Fibroblast of lung (primary cell): Measurements from ENCODE around the gene TIGD1. TPM values are rescaled to one million over a fixed set of nuclear protein-coding genes. Genes with fewer than 3 reads are reported as not detected.

Experiments used
- DNase-seq, 2 donors: peaks; one replicate each; pipeline versions ENCODE4 v3.0.0 to v3.0.0-alpha.2; 2010; ENCODE audit warnings: low read depth in 2 of 2
- H2AFZ ChIP-seq: 2 replicates; pipeline ENCODE4 v1.5.1; 2012; ENCODE audit warnings: low read length, control low read depth, inconsistent platforms
- H3K27ac ChIP-seq: 2 replicates; pipeline ENCODE4 v1.5.1; 2011; ENCODE audit warnings: low read length, control low read depth; ENCODE audit not compliant: insufficient read depth
- H3K27me3 ChIP-seq: 2 replicates; pipeline ENCODE4 v1.5.1; 2011; ENCODE audit warnings: mild to moderate bottlenecking, low read length; ENCODE audit not compliant: control insufficient read depth, insufficient read depth
- H3K36me3 ChIP-seq: 2 replicates; pipeline ENCODE4 v1.5.1; 2011; ENCODE audit warnings: low read length; ENCODE audit not compliant: control insufficient read depth, insufficient read depth
- H3K4me1 ChIP-seq: 2 replicates; pipeline ENCODE4 v1.5.1; 2011; ENCODE audit warnings: low read length; ENCODE audit not compliant: control insufficient read depth, insufficient read depth; ENCODE audit errors: extremely low read depth
- H3K4me2 ChIP-seq: 2 replicates; pipeline ENCODE4 v1.5.1; 2011; ENCODE audit warnings: low read length, control low read depth; ENCODE audit not compliant: insufficient read depth; ENCODE audit errors: extremely low read depth
- H3K4me3 ChIP-seq, 4 experiments: fragments of 200-600 bp in 1 of 4; sonication (generic) in 1 of 4; replicated peaks in 1 of 4; 2 replicates each; pipeline ENCODE4 v1.5.1; 2011 to 2016; ENCODE audit warnings: low read length in 4 of 4, low read depth in 3 of 4, mild to moderate bottlenecking in 3 of 4, control low read depth in 2 of 4, inconsistent platforms in 1 of 4, mixed read lengths in 1 of 4; ENCODE audit not compliant: insufficient read depth in 1 of 4; ENCODE audit errors: control extremely low read depth in 1 of 4
- H3K79me2 ChIP-seq: 2 replicates; pipeline ENCODE4 v1.5.1; 2012; ENCODE audit warnings: mild to moderate bottlenecking, low read length, inconsistent platforms; ENCODE audit not compliant: control insufficient read depth, insufficient read depth
- H3K9ac ChIP-seq: 2 replicates; pipeline ENCODE4 v1.5.1; 2011; ENCODE audit warnings: mild to moderate bottlenecking, low read length, control low read depth; ENCODE audit not compliant: insufficient read depth
- H3K9me3 ChIP-seq: 2 replicates; pipeline ENCODE4 v1.5.1; 2012; ENCODE audit warnings: low read depth, low read length; ENCODE audit not compliant: control insufficient read depth, insufficient read depth
- H4K20me1 ChIP-seq: 2 replicates; pipeline ENCODE4 v1.5.1; 2011; ENCODE audit warnings: low read length; ENCODE audit not compliant: control insufficient read depth, insufficient read depth; ENCODE audit errors: extremely low read depth
- EZH2 ChIP-seq: IDR thresholded peaks from 2 replicates; pipeline ENCODE4 v1.5.1; 2012; ENCODE audit warnings: low read length, control low read depth, mild to moderate bottlenecking; ENCODE audit errors: missing control alignments
- polyA plus RNA-seq, 2 donors: library from polyadenylated mRNA; depleted of rRNA in 1 of 2; stranded (reverse) in 1 of 2; unstranded in 1 of 2; fragments of >200 nt; gene quantifications; 2 replicates each; pipeline ENCODE4 v1.2.1, GENCODE V29; 2011 to 2012; ENCODE audit warnings: missing spikeins in 1 of 2
- total RNA-seq: library from RNA; depleted of rRNA; stranded (reverse); fragments of >200 nt; gene quantifications from 2 replicates; pipeline ENCODE4 v1.2.1, GENCODE V29; 2014
- TF ChIP-seq, protein P1 (sequence below), 2 donors: IDR thresholded peaks in 1 of 2; conservative IDR thresholded peaks in 1 of 2; 1 replicate in 1 of 2; 2 replicates in 1 of 2; pipeline ENCODE4 v1.5.1; 2011 to 2012; ENCODE audit warnings: low read length in 2 of 2, control low read depth in 1 of 2, inconsistent platforms in 1 of 2, low read depth in 1 of 2, mild to moderate bottlenecking in 1 of 2

The TIGD1 gene
- total and polyA plus RNA-seq, 2 donors (not counting 1 experiment from before 2014, with no cell fraction given), result 2.5 to 4.0 TPM

DNA sequence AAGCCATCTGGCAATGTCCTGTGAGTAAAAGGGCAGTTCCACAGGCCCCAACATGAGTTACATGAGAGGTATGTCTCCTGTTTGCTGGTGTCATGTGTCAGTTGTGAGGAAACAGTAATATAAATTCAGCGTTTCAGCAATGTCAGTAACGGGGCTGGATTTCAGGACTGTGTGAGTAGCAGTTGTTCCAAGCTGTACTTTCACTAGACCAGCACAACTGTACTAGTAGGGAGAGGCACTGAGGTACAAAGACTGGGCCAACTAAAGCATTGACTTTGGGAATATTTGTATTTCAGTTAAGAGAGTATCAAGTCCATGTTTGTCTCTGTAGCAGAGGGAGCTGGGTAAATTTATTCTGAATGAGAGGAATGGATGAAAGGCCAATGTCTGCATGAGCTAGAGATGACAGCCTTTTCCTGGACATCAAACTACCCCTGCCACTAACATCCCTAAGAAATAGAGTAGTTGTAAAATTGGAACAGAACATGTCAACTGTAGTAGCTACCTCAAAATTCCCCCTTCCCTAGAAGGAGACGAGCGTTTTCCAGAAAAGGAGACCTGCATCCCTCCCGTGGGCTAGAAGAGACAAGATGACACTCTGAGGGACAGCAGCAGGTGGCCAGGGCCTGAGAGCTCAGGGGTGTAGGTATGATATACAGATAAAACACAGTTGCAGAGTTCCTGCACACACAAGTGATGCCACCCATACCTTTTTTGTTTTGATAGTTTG is 24.5 kb upstream of the TIGD1 start:
- Histone ChIP-seq H3K4me2 (no peak overlapping the region), H3K9me3 (no peaks in the 10 kb centered on the region), H3K4me3 (no peak overlapping the region), H3K36me3 (peaks cover 3% of the 10 kb centered on the region), H4K20me1 (no peaks in the 10 kb centered on the region), H3K4me1 (no peaks in the 10 kb centered on the region), H2AFZ (no peak overlapping the region), H3K27ac (no peak overlapping the region), H3K27me3 (no peaks in the 10 kb centered on the region), H3K9ac (no peak overlapping the region), H3K79me2 (no peaks in the 10 kb centered on the region)
- no peak for TF ChIP-seq EZH2
- TF ChIP-seq, protein P1, sequence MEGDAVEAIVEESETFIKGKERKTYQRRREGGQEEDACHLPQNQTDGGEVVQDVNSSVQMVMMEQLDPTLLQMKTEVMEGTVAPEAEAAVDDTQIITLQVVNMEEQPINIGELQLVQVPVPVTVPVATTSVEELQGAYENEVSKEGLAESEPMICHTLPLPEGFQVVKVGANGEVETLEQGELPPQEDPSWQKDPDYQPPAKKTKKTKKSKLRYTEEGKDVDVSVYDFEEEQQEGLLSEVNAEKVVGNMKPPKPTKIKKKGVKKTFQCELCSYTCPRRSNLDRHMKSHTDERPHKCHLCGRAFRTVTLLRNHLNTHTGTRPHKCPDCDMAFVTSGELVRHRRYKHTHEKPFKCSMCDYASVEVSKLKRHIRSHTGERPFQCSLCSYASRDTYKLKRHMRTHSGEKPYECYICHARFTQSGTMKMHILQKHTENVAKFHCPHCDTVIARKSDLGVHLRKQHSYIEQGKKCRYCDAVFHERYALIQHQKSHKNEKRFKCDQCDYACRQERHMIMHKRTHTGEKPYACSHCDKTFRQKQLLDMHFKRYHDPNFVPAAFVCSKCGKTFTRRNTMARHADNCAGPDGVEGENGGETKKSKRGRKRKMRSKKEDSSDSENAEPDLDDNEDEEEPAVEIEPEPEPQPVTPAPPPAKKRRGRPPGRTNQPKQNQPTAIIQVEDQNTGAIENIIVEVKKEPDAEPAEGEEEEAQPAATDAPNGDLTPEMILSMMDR (conservative IDR thresholded peaks at IDR 0.05 in 1 of 2, IDR thresholded peaks at IDR 0.05 in 1 of 2; ENCODE audit: low read depth in 1 of 2, low read length in 2 of 2), result no peak
- peak; percentile 20 to 38 for DNase-seq

DNA sequence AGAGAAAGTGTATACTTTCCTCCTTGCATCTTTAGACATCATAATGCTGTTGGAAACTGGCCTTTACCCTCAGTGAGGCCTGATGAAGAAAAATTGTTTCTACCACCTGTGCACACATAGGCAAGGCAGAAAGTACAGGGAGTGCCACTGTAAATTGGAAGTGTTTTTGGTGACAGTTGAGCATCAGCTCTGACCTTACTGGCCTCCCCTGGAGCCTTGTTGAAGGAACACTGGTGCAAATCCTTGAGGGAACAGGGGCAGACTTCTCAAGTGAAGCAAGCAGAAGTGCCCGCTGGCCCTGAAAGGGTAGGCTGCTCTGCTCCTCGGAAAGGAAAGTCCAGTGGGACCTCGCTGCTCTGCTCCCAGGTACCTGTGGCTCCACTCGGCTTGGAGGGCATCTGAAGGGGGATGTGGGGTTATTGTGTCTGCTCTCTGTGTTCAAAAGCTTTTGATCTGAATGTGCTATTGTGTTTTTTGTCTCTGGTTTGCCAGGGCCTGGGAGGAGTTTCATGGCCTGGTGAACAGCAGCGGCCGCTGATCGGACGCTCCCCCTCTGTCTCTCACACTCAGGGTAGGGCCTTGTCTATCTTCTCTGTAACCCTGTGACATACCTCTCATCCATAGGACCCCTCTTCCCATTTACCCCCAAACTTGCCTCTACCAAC is 23.5 kb upstream of the TIGD1 start:
- H3K9me3 ChIP-seq, result no peaks in the 10 kb centered on the region
- TF ChIP-seq, protein P1 (conservative IDR thresholded peaks at IDR 0.05 in 1 of 2, IDR thresholded peaks at IDR 0.05 in 1 of 2; ENCODE audit: low read depth in 1 of 2, low read length in 2 of 2), result no peak
- no peak for TF ChIP-seq EZH2
- peaks cover 10% of the 10 kb centered on the region for H3K36me3 ChIP-seq
- no peak for DNase-seq
- H2AFZ ChIP-seq, result no peak overlapping the region
- H3K79me2 ChIP-seq, result no peaks in the 10 kb centered on the region
- no peaks in the 10 kb centered on the region for H4K20me1 ChIP-seq
- H3K27ac ChIP-seq, result no peak overlapping the region
- no peak overlapping the region for H3K4me3 ChIP-seq
- H3K27me3 ChIP-seq, result no peaks in the 10 kb centered on the region
- H3K4me2 ChIP-seq, result no peak overlapping the region
- no peaks in the 10 kb centered on the region for H3K4me1 ChIP-seq
- H3K9ac ChIP-seq, result no peak overlapping the region

DNA sequence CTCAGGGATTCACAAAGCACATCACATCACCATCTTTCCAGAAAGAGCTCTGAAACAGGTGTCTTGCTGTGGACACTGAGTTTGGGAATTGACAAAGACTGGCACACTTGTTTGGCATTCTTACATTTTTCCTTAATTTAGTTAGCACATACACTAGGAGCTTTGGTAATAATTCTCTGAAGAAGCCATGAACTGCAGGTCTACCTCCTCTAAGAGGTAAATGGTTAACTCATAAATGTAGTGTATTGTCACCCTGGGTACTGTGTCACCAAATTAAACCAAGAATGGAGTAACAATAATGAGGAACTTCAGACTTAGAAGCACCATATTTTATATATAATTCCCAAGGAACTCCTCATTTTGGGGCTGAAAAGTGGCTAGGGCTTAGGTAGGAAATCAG is 22.7 kb upstream of the TIGD1 start:
- no peak for TF ChIP-seq EZH2
- TF ChIP-seq, protein P1 (conservative IDR thresholded peaks at IDR 0.05 in 1 of 2, IDR thresholded peaks at IDR 0.05 in 1 of 2; ENCODE audit: low read depth in 1 of 2, low read length in 2 of 2), result no peak
- H3K79me2 ChIP-seq, result no peaks in the 10 kb centered on the region
- H3K36me3 ChIP-seq, result peaks cover 12% of the 10 kb centered on the region
- H4K20me1 ChIP-seq, result no peaks in the 10 kb centered on the region
- H3K9ac ChIP-seq, result no peak overlapping the region
- H3K27me3 ChIP-seq, result no peaks in the 10 kb centered on the region
- peaks cover 2% of the 10 kb centered on the region for H3K4me1 ChIP-seq
- H3K4me3 ChIP-seq, result no peak overlapping the region
- no peaks in the 10 kb centered on the region for H3K9me3 ChIP-seq
- no peak overlapping the region for H2AFZ ChIP-seq
- no peak overlapping the region for H3K27ac ChIP-seq
- no peak for DNase-seq
- H3K4me2 ChIP-seq, result no peak overlapping the region
